GM12878 (cell line): ENCODE data around the gene MICAL3. TPM values are rescaled to one million over a fixed set of nuclear protein-coding genes. Genes with fewer than 3 reads are reported as not detected.

Experiments used
- ATF2 ChIP-seq: IDR thresholded peaks from 2 replicates; pipeline ENCODE4 v1.6.1; 2012; ENCODE audit warnings: low read length, inconsistent platforms
- BCL3 ChIP-seq: IDR thresholded peaks from 2 replicates; pipeline ENCODE4 v1.6.1; 2011; ENCODE audit warnings: borderline replicate concordance, low read depth, mild to moderate bottlenecking, moderate library complexity, low read length; ENCODE audit not compliant: insufficient read depth, poor library complexity, severe bottlenecking
- CBX5 ChIP-seq: sonication (generic); IDR thresholded peaks from 2 replicates; pipeline ENCODE4 v1.6.1; 2016; ENCODE audit warnings: low read depth, moderate library complexity, mild to moderate bottlenecking, inconsistent platforms
- E4F1 ChIP-seq: fragments of 450-650 bp; IDR thresholded peaks from 2 replicates; pipeline ENCODE4 v1.6.1; 2018; ENCODE audit warnings: borderline replicate concordance, mild to moderate bottlenecking; ENCODE audit not compliant: partially characterized antibody
- EED ChIP-seq: sonication (generic); IDR thresholded peaks from 2 replicates; pipeline ENCODE4 v1.6.1; 2016; ENCODE audit warnings: antibody characterized with exemption, low read depth
- FOS ChIP-seq: IDR thresholded peaks from 3 replicates; pipeline ENCODE4 v1.6.1; 2011; ENCODE audit warnings: borderline replicate concordance; ENCODE audit not compliant: insufficient read length; ENCODE audit errors: extremely low read depth
- JUNB ChIP-seq: IDR thresholded peaks from 2 replicates; pipeline ENCODE4 v1.6.1; 2016; ENCODE audit warnings: antibody characterized with exemption, mild to moderate bottlenecking
- KLF5 ChIP-seq: fragments of 450-650 bp; IDR thresholded peaks from 2 replicates; pipeline ENCODE4 v1.6.1; 2014; ENCODE audit warnings: mild to moderate bottlenecking; ENCODE audit not compliant: partially characterized antibody
- MTA2 ChIP-seq: fragments of 450-650 bp; IDR thresholded peaks from 2 replicates; pipeline ENCODE4 v1.6.1; 2016; ENCODE audit warnings: low read depth, mild to moderate bottlenecking, moderate library complexity
- NBN ChIP-seq: fragments of 450-650 bp; IDR thresholded peaks from 2 replicates; pipeline ENCODE4 v1.6.1; 2016
- NFYB ChIP-seq: IDR thresholded peaks from 2 replicates; pipeline ENCODE4 v1.6.1; 2011; ENCODE audit warnings: low read depth, mild to moderate bottlenecking, low read length, improper control_type of control experiment, moderate library complexity; ENCODE audit not compliant: insufficient read depth
- NKRF ChIP-seq: fragments of 450-650 bp; conservative IDR thresholded peaks from 2 replicates; pipeline ENCODE4 v1.6.1; 2017; ENCODE audit warnings: mild to moderate bottlenecking, moderate library complexity
- POLR2A ChIP-seq: IDR thresholded peaks from 2 replicates; pipeline ENCODE4 v1.6.1; 2011; ENCODE audit warnings: low read depth, mild to moderate bottlenecking, low read length
- RELA ChIP-seq: fragments of 450-650 bp; IDR thresholded peaks from 2 replicates; pipeline ENCODE4 v1.8.0; 2014; ENCODE audit warnings: borderline replicate concordance; ENCODE audit not compliant: partially characterized antibody
- STAT3 ChIP-seq: IDR thresholded peaks from 2 replicates; pipeline ENCODE4 v1.6.1; 2011; ENCODE audit warnings: low read depth, low read length, improper control_type of control experiment
- TAF1 ChIP-seq: IDR thresholded peaks from 2 replicates; pipeline ENCODE4 v1.6.1; 2011; ENCODE audit warnings: mild to moderate bottlenecking, low read depth, low read length, borderline replicate concordance
- USF2 ChIP-seq: IDR thresholded peaks from 2 replicates; pipeline ENCODE4 v1.6.1; 2011; ENCODE audit warnings: low read depth, low read length, improper control_type of control experiment, borderline replicate concordance
- polyA plus RNA-seq, 11 experiments: library from polyadenylated mRNA; depleted of rRNA in 4 of 11; unstranded in 6 of 11; stranded (reverse) in 5 of 11; fragments of >200 nt; fragmentation: Nextera tagmentation in 4 of 11; fragmentation: Illumina TruSeq in 1 of 11; extraction: Ambion mirVana in 4 of 11; extraction: Trizol in 1 of 11; gene quantifications; 1 replicate in 1 of 11; 2 replicates in 10 of 11; pipeline versions ENCODE4 v1.2.1 to v1.2.3, GENCODE V29; 2011 to 2016; ENCODE audit warnings: inconsistent platforms in 2 of 11, missing spikeins in 2 of 11, low read depth in 1 of 11
- total RNA-seq, 4 experiments: library from RNA; depleted of rRNA in 3 of 4; stranded (reverse); fragments of >200 nt in 3 of 4; fragmentation: Illumina TruSeq in 1 of 4; extraction: Trizol in 1 of 4; gene quantifications; 2 replicates each; pipeline versions ENCODE4 v1.2.1 to v1.2.3, GENCODE V29; 2013 to 2021
- TF ChIP-seq, protein P1 (sequence below): IDR thresholded peaks from 2 replicates; pipeline ENCODE4 v1.6.1; 2012; ENCODE audit warnings: low read depth, low read length, improper control_type of control experiment
- TF ChIP-seq, protein P2 (sequence below): fragments of 450-650 bp; IDR thresholded peaks from 2 replicates; pipeline ENCODE4 v1.6.1; 2014; ENCODE audit warnings: mild to moderate bottlenecking

The MICAL3 gene
- total and polyA plus RNA-seq, 10 of the 15 experiments (the other 5 are each of a cell fraction or from before 2014, with no cell fraction given), result 2.6 to 92.2 (median 24.0) TPM

DNA sequence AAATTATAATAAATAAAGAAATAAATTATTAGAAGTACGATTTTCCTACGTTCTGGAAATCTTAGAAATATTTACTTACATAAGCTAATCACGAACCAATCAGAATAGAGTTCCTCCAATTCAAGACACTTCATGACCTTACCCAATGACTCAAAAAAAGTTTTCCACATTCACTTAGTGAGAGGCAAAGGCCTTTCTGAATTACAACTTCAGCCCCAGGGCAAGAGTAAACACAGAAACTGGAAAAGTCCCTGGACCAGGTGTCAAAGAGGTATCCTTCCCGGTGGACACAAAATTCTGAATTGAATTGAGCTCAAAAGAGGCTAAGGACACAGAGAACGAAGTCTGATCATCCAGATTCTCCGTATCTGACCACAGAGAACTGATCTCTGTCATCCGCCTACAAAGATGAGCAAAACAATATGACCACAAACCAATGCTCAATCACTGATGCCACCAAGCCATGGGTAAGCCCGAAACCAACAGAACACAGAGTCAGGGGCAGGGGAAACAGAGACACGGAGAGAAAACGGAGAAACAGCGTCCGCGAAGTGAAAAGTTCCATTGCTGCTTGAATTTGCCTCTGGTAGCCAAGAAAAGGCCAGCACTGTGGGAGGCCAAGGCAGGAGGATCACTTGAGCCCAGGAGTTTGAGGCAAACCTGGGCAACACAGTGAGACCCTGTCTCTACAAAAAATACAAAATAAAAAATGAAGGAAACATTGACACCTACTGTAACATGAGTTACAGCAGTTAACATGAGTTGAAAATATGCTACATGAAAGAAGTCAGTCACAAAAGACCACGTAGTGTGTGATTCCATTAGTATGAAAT lies 256.9 kb downstream of the MICAL3 start (continued):
- TF ChIP-seq NKRF, result no peak
- TF ChIP-seq NBN, result no peak; the same call in 1 of the 2 replicates
- peak; percentile 97 for TF ChIP-seq EED
- no peak for TF ChIP-seq E4F1
- TF ChIP-seq TAF1, result no peak
- peak; percentile 88 for TF ChIP-seq BCL3
- TF ChIP-seq MTA2, result peak; percentile 82
- TF ChIP-seq, protein P1, sequence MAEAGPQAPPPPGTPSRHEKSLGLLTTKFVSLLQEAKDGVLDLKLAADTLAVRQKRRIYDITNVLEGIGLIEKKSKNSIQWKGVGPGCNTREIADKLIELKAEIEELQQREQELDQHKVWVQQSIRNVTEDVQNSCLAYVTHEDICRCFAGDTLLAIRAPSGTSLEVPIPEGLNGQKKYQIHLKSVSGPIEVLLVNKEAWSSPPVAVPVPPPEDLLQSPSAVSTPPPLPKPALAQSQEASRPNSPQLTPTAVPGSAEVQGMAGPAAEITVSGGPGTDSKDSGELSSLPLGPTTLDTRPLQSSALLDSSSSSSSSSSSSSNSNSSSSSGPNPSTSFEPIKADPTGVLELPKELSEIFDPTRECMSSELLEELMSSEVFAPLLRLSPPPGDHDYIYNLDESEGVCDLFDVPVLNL, result no peak
- no peak for TF ChIP-seq FOS
- no peak for TF ChIP-seq POLR2A
- TF ChIP-seq JUNB, result peak; percentile 94
- TF ChIP-seq, protein P2, sequence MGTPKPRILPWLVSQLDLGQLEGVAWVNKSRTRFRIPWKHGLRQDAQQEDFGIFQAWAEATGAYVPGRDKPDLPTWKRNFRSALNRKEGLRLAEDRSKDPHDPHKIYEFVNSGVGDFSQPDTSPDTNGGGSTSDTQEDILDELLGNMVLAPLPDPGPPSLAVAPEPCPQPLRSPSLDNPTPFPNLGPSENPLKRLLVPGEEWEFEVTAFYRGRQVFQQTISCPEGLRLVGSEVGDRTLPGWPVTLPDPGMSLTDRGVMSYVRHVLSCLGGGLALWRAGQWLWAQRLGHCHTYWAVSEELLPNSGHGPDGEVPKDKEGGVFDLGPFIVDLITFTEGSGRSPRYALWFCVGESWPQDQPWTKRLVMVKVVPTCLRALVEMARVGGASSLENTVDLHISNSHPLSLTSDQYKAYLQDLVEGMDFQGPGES, result no peak
- peak; percentile 85 for TF ChIP-seq ATF2
- TF ChIP-seq RELA, result no peak
- TF ChIP-seq CBX5, result no peak
- TF ChIP-seq NFYB, result no peak
- TF ChIP-seq STAT3, result 0 out of 2 replicates have a peak, but pooled peaks have one; percentile 82
- TF ChIP-seq USF2, result no peak
- TF ChIP-seq KLF5, result no peak
